HG03558 (cell line): ENCODE results near the gene FAM25C.
"Not testable (repeated sequence)": the region's sequence is repeated elsewhere in the genome, so short reads cannot be mapped to it uniquely, and the experiment has no call there.

Source experiments
- ATAC-seq: cut with Tn5 transposase; IDR thresholded peaks from one replicate; pipeline ENCODE4 v1.9.1; 2021; ENCODE audit warnings: moderate number of reproducible peaks; ENCODE audit not compliant: unreplicated experiment; ENCODE audit errors: extremely low read depth

Gene FAM25C

DNA sequence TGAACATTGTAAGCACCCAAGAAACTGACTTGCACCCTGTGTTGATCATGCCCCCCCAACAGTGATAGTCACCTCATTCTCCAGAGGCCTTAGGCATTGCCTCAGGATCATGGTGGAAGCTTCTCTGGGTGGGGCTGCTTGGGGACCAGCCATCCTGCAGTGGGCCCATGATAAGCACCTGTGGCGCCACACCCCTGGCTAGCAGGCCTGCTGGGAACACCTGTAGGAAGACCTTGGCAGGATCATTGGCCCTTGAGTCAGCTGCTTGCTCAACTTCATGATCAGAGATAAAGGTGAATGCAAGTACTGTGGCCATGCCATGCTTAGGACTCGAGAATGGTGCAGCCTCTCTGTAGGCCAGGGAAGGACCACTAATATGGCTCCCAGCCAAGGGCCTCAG lies 38.9 kb downstream of the FAM25C start:
- not testable (repeated sequence) for ATAC-seq

- ATAC-seq: not testable (repeated sequence)
These were observed 39.9 kb downstream of the FAM25C start for GRCh38 chr10:47959677-47960076.

DNA sequence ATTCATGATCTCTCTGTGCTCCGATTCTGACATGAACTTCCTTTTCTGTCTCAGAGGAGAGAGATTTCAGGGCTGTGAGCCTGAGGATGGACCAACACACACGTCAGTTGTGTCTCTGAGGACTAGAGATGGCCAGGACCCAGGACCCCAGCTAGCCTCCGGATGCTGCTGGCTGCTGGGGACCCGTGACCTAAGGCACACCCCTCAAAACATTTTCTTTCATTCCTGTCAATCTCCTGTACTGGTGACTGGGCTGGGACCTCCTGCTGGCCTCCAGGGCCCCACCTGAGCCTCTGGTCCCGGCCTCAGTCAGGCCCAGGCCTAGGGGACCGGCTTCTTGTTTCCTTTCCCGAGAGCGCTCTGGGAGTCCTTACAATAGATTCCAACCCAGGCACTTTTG lies 42.4 kb downstream of the FAM25C start:
- ATAC-seq: not testable (repeated sequence)

DNA sequence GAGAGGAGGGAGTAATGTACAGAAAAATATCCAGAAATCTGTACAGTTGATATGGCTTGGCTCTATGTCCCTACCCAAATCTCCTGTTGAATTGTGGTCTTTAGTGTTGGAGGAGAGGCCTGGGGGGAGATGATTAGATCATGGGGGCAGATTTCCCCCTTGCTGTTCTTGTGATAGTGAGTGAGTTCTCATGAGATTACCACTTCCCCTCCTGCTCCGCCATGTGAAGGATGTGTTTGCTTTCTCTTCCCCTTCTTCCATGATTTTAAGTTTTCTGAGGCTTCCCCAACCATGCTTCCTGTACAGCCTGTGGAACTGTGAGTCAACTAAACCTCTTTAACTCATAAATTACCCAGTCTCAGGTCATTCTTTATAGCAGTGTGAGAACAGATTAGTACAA lies 52.2 kb downstream of the FAM25C start:
- ATAC-seq: not testable (repeated sequence)
